ENCODE results near the gene TMEM156.
"Not testable (repeated sequence)": the region's sequence is repeated elsewhere in the genome, so short reads cannot be mapped to it uniquely, and the experiment has no call there.

TMEM156 gene

GRCh38 chr4:39039108-39039507 lies 6.9 kb upstream of the TMEM156 start:
- H3K9ac ChIP-seq (ENCODE audit: low read length) = no peak overlapping the region
- no peak for TF ChIP-seq EZH2phosphoT487 (IDR thresholded peaks at IDR 0.05; ENCODE audit: low read depth)
- peaks cover 29% of the 10 kb centered on the region for H3K4me1 ChIP-seq (ENCODE audit: low read length)
- H3K27me3 ChIP-seq (ENCODE audit: low read depth, low read length) = no peaks in the 10 kb centered on the region
- no peak overlapping the region for H3K27ac ChIP-seq (ENCODE audit: low read length)
- H3K4me3 ChIP-seq (ENCODE audit: low read length) = no peak overlapping the region
- H3K79me2 ChIP-seq (ENCODE audit: low read length) = no peaks in the 10 kb centered on the region
- no peaks in the 10 kb centered on the region for H3K36me3 ChIP-seq (replicated peaks; ENCODE audit: low read depth, low read length)
- H3K4me2 ChIP-seq (ENCODE audit: low read length) = no peak overlapping the region
- H4K20me1 ChIP-seq (ENCODE audit: insufficient read depth, low read length) = no peaks in the 10 kb centered on the region
- H2AFZ ChIP-seq (ENCODE audit: low read depth, low read length) = no peak overlapping the region
- no peaks in the 10 kb centered on the region for H3K9me3 ChIP-seq (ENCODE audit: insufficient read depth, low read length)

- no peak overlapping the region for H2AFZ ChIP-seq (ENCODE audit: low read depth, low read length)
- H3K9me3 ChIP-seq (ENCODE audit: insufficient read depth, low read length) = no peaks in the 10 kb centered on the region
- H3K4me2 ChIP-seq (ENCODE audit: low read length) = no peak overlapping the region
- no peaks in the 10 kb centered on the region for H3K27me3 ChIP-seq (ENCODE audit: low read depth, low read length)
- H3K4me1 ChIP-seq (ENCODE audit: low read length) = peaks cover 28% of the 10 kb centered on the region
- H3K4me3 ChIP-seq (ENCODE audit: low read length) = no peak overlapping the region
- no peak for TF ChIP-seq CTCF (IDR thresholded peaks at IDR 0.05; ENCODE audit: low read depth, low read length)
- TF ChIP-seq EZH2phosphoT487 (IDR thresholded peaks at IDR 0.05; ENCODE audit: low read depth) = no peak
- H3K79me2 ChIP-seq (ENCODE audit: low read length) = no peaks in the 10 kb centered on the region
- no peak overlapping the region for H3K9ac ChIP-seq (ENCODE audit: low read length)
- H4K20me1 ChIP-seq (ENCODE audit: insufficient read depth, low read length) = no peaks in the 10 kb centered on the region
- no peak overlapping the region for H3K27ac ChIP-seq (ENCODE audit: low read length)
- no peaks in the 10 kb centered on the region for H3K36me3 ChIP-seq (replicated peaks; ENCODE audit: low read depth, low read length)
Measured at GRCh38 chr4:39037941-39038340, 5.7 kb upstream of the TMEM156 start.

- peaks cover 31% of the 10 kb centered on the region for H3K4me1 ChIP-seq (ENCODE audit: low read length)
Measured at GRCh38 chr4:39037491-39037825, 5.2 kb upstream of the TMEM156 start.

GRCh38 chr4:39036172-39036571 lies 4.0 kb upstream of the TMEM156 start:
- H3K27ac ChIP-seq (ENCODE audit: low read length) = no peak overlapping the region
- H2AFZ ChIP-seq (ENCODE audit: low read depth, low read length) = no peak overlapping the region
- H3K9ac ChIP-seq (ENCODE audit: low read length) = no peak overlapping the region
- no peaks in the 10 kb centered on the region for H3K36me3 ChIP-seq (replicated peaks; ENCODE audit: low read depth, low read length)
- peaks cover 9% of the 10 kb centered on the region for H3K79me2 ChIP-seq (ENCODE audit: low read length)
- H3K4me3 ChIP-seq (ENCODE audit: low read length) = no peak overlapping the region
- no peak overlapping the region for H3K4me2 ChIP-seq (ENCODE audit: low read length)
- H3K4me1 ChIP-seq (ENCODE audit: low read length) = peaks cover 29% of the 10 kb centered on the region
- TF ChIP-seq EZH2phosphoT487 (IDR thresholded peaks at IDR 0.05; ENCODE audit: low read depth) = no peak
- no peak for TF ChIP-seq CTCF (IDR thresholded peaks at IDR 0.05; ENCODE audit: low read depth, low read length)
- H4K20me1 ChIP-seq (ENCODE audit: insufficient read depth, low read length) = no peaks in the 10 kb centered on the region
- no peaks in the 10 kb centered on the region for H3K9me3 ChIP-seq (ENCODE audit: insufficient read depth, low read length)
- no peaks in the 10 kb centered on the region for H3K27me3 ChIP-seq (ENCODE audit: low read depth, low read length)

More at GRCh38 chr4:39037491-39037825, 5.2 kb upstream of the TMEM156 start:
- Histone ChIP-seq H3K27ac (ENCODE audit: low read length) (no peak overlapping the region), H4K20me1 (ENCODE audit: insufficient read depth, low read length) (no peaks in the 10 kb centered on the region), H2AFZ (ENCODE audit: low read depth, low read length) (no peak overlapping the region), H3K4me2 (ENCODE audit: low read length) (no peak overlapping the region), H3K4me3 (ENCODE audit: low read length) (no peak overlapping the region), H3K27me3 (ENCODE audit: low read depth, low read length) (no peaks in the 10 kb centered on the region), H3K9ac (ENCODE audit: low read length) (no peak overlapping the region), H3K79me2 (ENCODE audit: low read length) (no peaks in the 10 kb centered on the region), H3K36me3 (replicated peaks; ENCODE audit: low read depth, low read length) (no peaks in the 10 kb centered on the region), H3K9me3 (ENCODE audit: insufficient read depth, low read length) (no peaks in the 10 kb centered on the region)
- TF ChIP-seq EZH2phosphoT487 (IDR thresholded peaks at IDR 0.05; ENCODE audit: low read depth) (no peak), CTCF (IDR thresholded peaks at IDR 0.05; ENCODE audit: low read depth, low read length) (no peak)

- H3K4me1 ChIP-seq (ENCODE audit: low read length) = peaks cover 42% of the 10 kb centered on the region
- peak overlapping the region; percentile 96 for H3K9ac ChIP-seq (ENCODE audit: low read length)
- peaks cover 14% of the 10 kb centered on the region for H3K36me3 ChIP-seq (replicated peaks; ENCODE audit: low read depth, low read length)
- peak overlapping the region; percentile 79 for H3K4me2 ChIP-seq (ENCODE audit: low read length)
- H4K20me1 ChIP-seq (ENCODE audit: insufficient read depth, low read length); H3K9me3 ChIP-seq (ENCODE audit: insufficient read depth, low read length); H3K27me3 ChIP-seq (ENCODE audit: low read depth, low read length); H2AFZ ChIP-seq (ENCODE audit: low read depth, low read length): not testable (repeated sequence)
- peak overlapping the region; percentile 83 for H3K4me3 ChIP-seq (ENCODE audit: low read length)
- peak overlapping the region; percentile 97 for H3K27ac ChIP-seq (ENCODE audit: low read length)
- peaks cover 54% of the 10 kb centered on the region for H3K79me2 ChIP-seq (ENCODE audit: low read length)
Measured at GRCh38 chr4:39031590-39032020, 604 bp downstream of the TMEM156 start.
